Measurements from ENCODE around the gene CAV1. TPM values are rescaled to one million over a fixed set of nuclear protein-coding genes. Genes with fewer than 3 reads are reported as not detected.

CAV1 gene
- total and polyA plus RNA-seq, 2 of the 4 experiments (the other 2 are of a cell fraction), result 1,592 to 1,808 TPM

GRCh38 chr7:116525913-116526861, 1.4 kb downstream of the CAV1 start:
- Histone ChIP-seq H3K36me3 (ENCODE audit: control insufficient read depth, insufficient read depth, low read length) (peaks cover 16% of the 10 kb centered on the region), H2BK120ac (ENCODE audit: low read depth, low read length) (peak overlapping the region; percentile 98), H3K4ac (ENCODE audit: low read depth, low read length) (peak overlapping the region; percentile 100), H2BK15ac (ENCODE audit: low read depth, low read length) (peak overlapping the region; percentile 91; the same call in 2 of the 3 replicates), H2AK9ac (replicated peaks; ENCODE audit: low read depth, low read length, poor library complexity) (peak overlapping the region; percentile 100), H3K27me3 (ENCODE audit: control insufficient read depth, insufficient read depth, low read length) (no peaks in the 10 kb centered on the region), H4K5ac (ENCODE audit: low read depth, low read length) (peak overlapping the region; percentile 89), H2BK5ac (ENCODE audit: low read depth, low read length, poor library complexity, severe bottlenecking) (peak overlapping the region; percentile 99), H3K18ac (ENCODE audit: low read depth, low read length) (peak overlapping the region; percentile 92), H2AK5ac (ENCODE audit: low read depth, low read length) (peak overlapping the region; percentile 100), H2AFZ (replicated peaks; ENCODE audit: low read length, poor library complexity) (peak overlapping the region; percentile 86), H3K14ac (replicated peaks; ENCODE audit: low read depth, low read length) (peak overlapping the region; percentile 100), H3K4me3 (ENCODE audit: insufficient read depth, low read depth, low read length) (peak overlapping the region; percentile 72), H3K79me1 (ENCODE audit: low read depth in 1 of 2, low read length in 2 of 2) (peaks cover 0 to 26% of the 10 kb centered on the region in 2 experiments; a peak in 2 of 4 replicates), H4K91ac (ENCODE audit: insufficient read depth, low read depth, low read length) (peak overlapping the region; percentile 99), H3K4me1 (ENCODE audit: control insufficient read depth, insufficient read depth, low read length) (peaks cover 11% of the 10 kb centered on the region), H3K9ac (ENCODE audit: low read depth, low read length) (peak overlapping the region; percentile 98), H2BK20ac (ENCODE audit: low read depth, low read length) (peak overlapping the region; percentile 86), H3K4me2 (ENCODE audit: low read depth, low read length) (peak overlapping the region; percentile 94), H3K56ac (ENCODE audit: extremely low read depth, insufficient read depth, low read length) (peak overlapping the region; percentile 97), H3K9me3 (ENCODE audit: control insufficient read depth, insufficient read depth, low read length) (no peaks in the 10 kb centered on the region), H3K23ac (ENCODE audit: low read depth, low read length) (peak overlapping the region; percentile 100), H3K9me1 (ENCODE audit: insufficient read depth, low read length) (peaks cover 10% of the 10 kb centered on the region; the same call in 1 of the 2 replicates), H4K20me1 (ENCODE audit: insufficient read depth, low read length) (peaks cover 10% of the 10 kb centered on the region), H4K8ac (ENCODE audit: low read depth in 2 of 2, low read length in 2 of 2) (peak overlapping the region; percentile 71 to 95), H3K27ac (ENCODE audit: insufficient read depth, low read length) (peak overlapping the region; percentile 97)
- ATAC-seq (ENCODE audit: low read depth), result peak; percentile 69
- intact Hi-C loops (cut with micrococcal nuclease) (loop anchor here (1.0 to 5.0 kb wide), 9 partner anchors 25 to 389 kb away; no protein-coding TSS in a partner anchor), dilution Hi-C loops (cut with HindIII; ENCODE audit: low sequenced_read_pairs, unreplicated experiment) (no loop called here), in situ Hi-C loops (cut with MboI; ENCODE audit: low sequenced_read_pairs) (loop anchor here (10.0 kb wide), 1 partner anchor 351 kb away; no protein-coding TSS in a partner anchor)
- 2% methylated on average over 47 of the region's 83 CpGs; no CpG with 5 or more reads in 1 of the 2 experiments for WGBS, 2 experiments (ENCODE audit: extremely low coverage in 2 of 2, insufficient read length in 1 of 2)
- POLR2A ChIA-PET (ENCODE audit: unreplicated experiment), result interaction anchor here (0.6 to 1.5 kb wide), 16 partner anchors 27 to 354 kb away, joined by 3 to 6 read pairs (median 4); partner anchors contain the start of gene CAV2
- BruUV-seq (replicated peaks), result TSS peak; percentile 61
- peak; percentile 88 for DNase-seq
- CTCF ChIA-PET, result interaction anchor here (0.6 to 2.3 kb wide), 19 partner anchors 9 to 346 kb away, joined by 3 to 12 read pairs (median 3); no protein-coding TSS in a partner anchor
- TF ChIP-seq RFX5 (IDR thresholded peaks at IDR 0.05; ENCODE audit: low read depth, low read length), result no peak
- TF ChIP-seq RAD21 (IDR thresholded peaks at IDR 0.05; ENCODE audit: low read length), result peak; percentile 78
- no peak for TF ChIP-seq CHD1 (IDR thresholded peaks at IDR 0.05; ENCODE audit: low read depth, low read length)
- TF ChIP-seq RCOR1 (IDR thresholded peaks at IDR 0.05; ENCODE audit: insufficient replicate concordance, low read length), result no peak
- peak; percentile 92 for TF ChIP-seq MAZ (IDR thresholded peaks at IDR 0.05; ENCODE audit: borderline replicate concordance, low read depth, low read length)
- TF ChIP-seq MXI1 (IDR thresholded peaks at IDR 0.05; ENCODE audit: borderline replicate concordance, low read depth, low read length), result peak; percentile 59; the same call in 1 of the 2 replicates
- TF ChIP-seq CEBPB (IDR thresholded peaks at IDR 0.05; ENCODE audit: low read depth, low read length), result no peak
- peak; percentile 48; the same call in 1 of the 2 replicates for TF ChIP-seq BHLHE40 (IDR thresholded peaks at IDR 0.05; ENCODE audit: low read depth, low read length)
- TF ChIP-seq ELK1 (IDR thresholded peaks at IDR 0.05; ENCODE audit: borderline replicate concordance, low read depth, low read length), result no peak
- TF ChIP-seq SMC3 (IDR thresholded peaks at IDR 0.05; ENCODE audit: low read depth, low read length), result peak; percentile 86
- no peak for TF ChIP-seq MAFK (IDR thresholded peaks at IDR 0.05; ENCODE audit: low read depth, low read length)
- peak; percentile 87 for TF ChIP-seq CTCF (conservative IDR thresholded peaks at IDR 0.05; ENCODE audit: low read depth, low read length)
- no peak for TF ChIP-seq FOS (IDR thresholded peaks at IDR 0.05; ENCODE audit: low read depth, low read length)
